G401.6 (cell line): ENCODE measurements around the gene ABR.
"Not testable (repeated sequence)": the region's sequence is repeated elsewhere in the genome, so short reads cannot be mapped to it uniquely, and the experiment has no call there.

ENCODE experiments used
- FAIRE-seq: peaks from 2 replicates; lab custom pipeline; 2012; peaks lifted over from hg19 to GRCh38; lab: Jason Lieb, UNC

Gene ABR

GRCh38 chr17:1069847-1070246, 109.9 kb downstream of the ABR start:
- no peak for FAIRE-seq

GRCh38 chr17:1068356-1068755, 111.4 kb downstream of the ABR start:
- no peak for FAIRE-seq

GRCh38 chr17:1067282-1067956, 112.4 kb downstream of the ABR start:
- FAIRE-seq, result no peak

GRCh38 chr17:1065416-1065815, 114.4 kb downstream of the ABR start:
- not testable (repeated sequence) for FAIRE-seq

GRCh38 chr17:1060991-1061390, 118.8 kb downstream of the ABR start:
- FAIRE-seq, result no peak

GRCh38 chr17:1059131-1059795, 120.5 kb downstream of the ABR start:
- FAIRE-seq, result no peak

- no peak for FAIRE-seq
These were observed 121.2 kb downstream of the ABR start for GRCh38 chr17:1058423-1059130.

GRCh38 chr17:1056761-1057160, 123.0 kb downstream of the ABR start:
- FAIRE-seq, result no peak

GRCh38 chr17:1055751-1056645, 123.8 kb downstream of the ABR start:
- FAIRE-seq, result no peak

GRCh38 chr17:1055231-1055630, 124.5 kb downstream of the ABR start:
- no peak for FAIRE-seq

GRCh38 chr17:1054656-1055055, 125.1 kb downstream of the ABR start:
- FAIRE-seq, result no peak

GRCh38 chr17:1053661-1054360, 126.0 kb downstream of the ABR start:
- FAIRE-seq, result no peak

- FAIRE-seq, result no peak
These were observed 128.5 kb downstream of the ABR start for GRCh38 chr17:1050996-1051925.

- no peak for FAIRE-seq
These were observed 129.4 kb downstream of the ABR start for GRCh38 chr17:1050246-1050995.

- FAIRE-seq, result no peak
These were observed 130.1 kb downstream of the ABR start for GRCh38 chr17:1049446-1050225.

- FAIRE-seq, result not testable (repeated sequence)
These were observed 131.2 kb downstream of the ABR start for GRCh38 chr17:1048516-1049115.

- FAIRE-seq, result no peak
These were observed 131.8 kb downstream of the ABR start for GRCh38 chr17:1047879-1048470.

GRCh38 chr17:1047177-1047878, 132.5 kb downstream of the ABR start:
- no peak for FAIRE-seq
